Liver (tissue), 9 donors: ENCODE measurements around the gene TUBA1C. TPM values are rescaled to one million over a fixed set of nuclear protein-coding genes. Genes with fewer than 3 reads are reported as not detected.
"Not testable (repeated sequence)": the region's sequence is repeated elsewhere in the genome, so short reads cannot be mapped to it uniquely, and the experiment has no call there.

Experiments
- DNase-seq: peaks from one replicate; pipeline ENCODE4 v3.0.0-alpha.2; 2017; ENCODE audit warnings: low spot score
- H3K27ac ChIP-seq, 2 donors: one replicate each; pipeline ENCODE4 v1.7.0; 2013; ENCODE audit warnings: inconsistent platforms in 2 of 2, low read length in 2 of 2, control low read depth in 1 of 2, low read depth in 1 of 2, mild to moderate bottlenecking in 1 of 2
- H3K27me3 ChIP-seq, 4 donors: one replicate each; pipeline versions ENCODE4 v1.6.1 to v1.7.0; 2013; ENCODE audit warnings: low read length in 3 of 4, inconsistent platforms in 1 of 4, mild to moderate bottlenecking in 1 of 4, moderate library complexity in 1 of 4; ENCODE audit not compliant: control insufficient read depth in 4 of 4, insufficient read depth in 4 of 4
- H3K36me3 ChIP-seq, 4 donors: one replicate each; pipeline versions ENCODE4 v1.6.1 to v1.7.0; 2013; ENCODE audit warnings: low read length in 3 of 4, mild to moderate bottlenecking in 3 of 4, low read depth in 1 of 4, moderate library complexity in 1 of 4; ENCODE audit not compliant: control insufficient read depth in 4 of 4, insufficient read depth in 3 of 4
- H3K4me1 ChIP-seq, 4 donors: one replicate each; pipeline versions ENCODE4 v1.6.1 to v1.7.0; 2013; ENCODE audit warnings: low read length in 3 of 4, mild to moderate bottlenecking in 3 of 4, moderate library complexity in 1 of 4; ENCODE audit not compliant: control insufficient read depth in 4 of 4, insufficient read depth in 4 of 4
- H3K4me3 ChIP-seq, 3 donors: one replicate each; pipeline versions ENCODE4 v1.6.1 to v1.7.0; 2013; ENCODE audit warnings: low read length in 3 of 3, control low read depth in 1 of 3, low read depth in 1 of 3, mild to moderate bottlenecking in 1 of 3
- H3K9ac ChIP-seq, 2 donors: one replicate each; pipeline ENCODE4 v1.7.0; 2013; ENCODE audit warnings: low read length in 2 of 2, mild to moderate bottlenecking in 2 of 2, moderate library complexity in 2 of 2, control low read depth in 1 of 2, low read depth in 1 of 2
- H3K9me3 ChIP-seq, 4 donors: one replicate each; pipeline versions ENCODE4 v1.6.1 to v1.7.0; 2013; ENCODE audit warnings: low read length in 3 of 4; ENCODE audit not compliant: control insufficient read depth in 4 of 4
- FOXA1 ChIP-seq: IDR thresholded peaks from 2 replicates; pipeline ENCODE4 v1.6.1; 2016; ENCODE audit warnings: antibody characterized with exemption
- FOXA2 ChIP-seq: IDR thresholded peaks from 2 replicates; pipeline ENCODE4 v1.6.1; 2016; ENCODE audit warnings: antibody characterized with exemption
- HNF4G ChIP-seq: IDR thresholded peaks from 2 replicates; pipeline ENCODE4 v1.6.1; 2016; ENCODE audit warnings: antibody characterized with exemption
- JUND ChIP-seq, 2 donors: IDR thresholded peaks; 2 replicates each; pipeline ENCODE4 v1.6.1; 2016; ENCODE audit warnings: antibody characterized with exemption in 2 of 2
- NR2F2 ChIP-seq: IDR thresholded peaks from 2 replicates; pipeline ENCODE4 v1.6.1; 2016; ENCODE audit warnings: antibody characterized with exemption
- RAD21 ChIP-seq, 2 donors: IDR thresholded peaks; 2 replicates each; pipeline ENCODE4 v1.6.1; 2016; ENCODE audit warnings: antibody characterized with exemption in 2 of 2, mild to moderate bottlenecking in 2 of 2
- REST ChIP-seq: IDR thresholded peaks from 2 replicates; pipeline ENCODE4 v1.6.1; 2016; ENCODE audit warnings: antibody characterized with exemption, mild to moderate bottlenecking
- RXRA ChIP-seq, 2 donors: IDR thresholded peaks; 2 replicates each; pipeline ENCODE4 v1.6.1; 2017 to 2018; ENCODE audit warnings: antibody characterized with exemption in 2 of 2, mild to moderate bottlenecking in 1 of 2
- TAF1 ChIP-seq: conservative IDR thresholded peaks from 2 replicates; pipeline ENCODE4 v1.6.1; 2016; ENCODE audit warnings: antibody characterized with exemption, mild to moderate bottlenecking
- YY1 ChIP-seq: IDR thresholded peaks from 2 replicates; pipeline ENCODE4 v1.6.1; 2016; ENCODE audit warnings: antibody characterized with exemption, mild to moderate bottlenecking
- WGBS: extraction: QIAGEN DNeasy Blood & Tissue Kit; methylation state at CpG from one replicate; pipeline ENCODE4 v1.1.7; 2013; 5-methylcytosine and 5-hydroxymethylcytosine counted together
- polyA plus RNA-seq, 2 donors: library from polyadenylated mRNA; stranded (reverse) in 1 of 2; unstranded in 1 of 2; fragments of 200-250 nt in 1 of 2; fragments of >200 nt in 1 of 2; fragmentation: Nextera tagmentation in 1 of 2; extraction: Ambion mirVana in 1 of 2; gene quantifications; one replicate each; pipeline versions ENCODE4 v1.2.1 to v1.2.3, GENCODE V29; 2013 to 2015
- total RNA-seq, 2 donors: library from RNA; depleted of rRNA; stranded (reverse); fragments of >200 nt; gene quantifications; one replicate each; pipeline ENCODE4 v1.2.3, GENCODE V29; 2014
- donor health status: healthy.
- donor health status: healthy.
- donor health status: healthy.
- donor health status: healthy.
- donor health status: healthy.

Gene TUBA1C
- total and polyA plus RNA-seq, 4 donors = 54.6 to 162 (median 103) TPM

GRCh38 chr12:49279706-49280159 is 14.9 kb downstream of the TUBA1C start:
- no peak for TF ChIP-seq TAF1
- TF ChIP-seq HNF4G = no peak
- TF ChIP-seq YY1 = no peak
- peaks cover 0 to 3% (median 0%) of the 10 kb centered on the region in 4 donors for H3K4me1 ChIP-seq
- peaks cover 0 to 3% (median 0%) of the 10 kb centered on the region in 4 donors for H3K27me3 ChIP-seq
- 66% methylated on average over 7 of the region's 7 CpGs for WGBS
- no peaks in the 10 kb centered on the region for H3K36me3 ChIP-seq
- no peak overlapping the region for H3K4me3 ChIP-seq
- H3K9me3 ChIP-seq = no peaks in the 10 kb centered on the region
- H3K27ac ChIP-seq = no peak overlapping the region
- no peak for DNase-seq
- H3K9ac ChIP-seq = no peak overlapping the region

- not testable (repeated sequence) for H3K27ac ChIP-seq, H3K27me3 ChIP-seq
Observed at GRCh38 chr12:49280545-49280944, 15.7 kb downstream of the TUBA1C start.

GRCh38 chr12:49282302-49282701 is 17.4 kb downstream of the TUBA1C start:
- no peak for TF ChIP-seq RAD21 (IDR thresholded peaks at IDR 0.05)
- no peak for TF ChIP-seq FOXA2
- TF ChIP-seq NR2F2 = no peak
- Histone ChIP-seq H3K27me3 (peaks cover 0 to 6% (median 0%) of the 10 kb centered on the region in 4 donors), H3K9me3 (no peaks in the 10 kb centered on the region), H3K27ac (no peak overlapping the region), H3K9ac (no peak overlapping the region), H3K36me3 (no peaks in the 10 kb centered on the region), H3K4me3 (no peak overlapping the region), H3K4me1 (peaks cover 0 to 3% (median 0%) of the 10 kb centered on the region in 4 donors)
- 88% methylated on average over 5 of the region's 5 CpGs for WGBS
- no peak for DNase-seq

More at GRCh38 chr12:49280545-49280944, 15.7 kb downstream of the TUBA1C start:
- not testable (repeated sequence) for H3K4me1 ChIP-seq, H3K36me3 ChIP-seq, H3K4me3 ChIP-seq, H3K9ac ChIP-seq, DNase-seq, H3K9me3 ChIP-seq
- 87% methylated on average over 6 of the region's 6 CpGs for WGBS

GRCh38 chr12:49282740-49283375 is 18.0 kb downstream of the TUBA1C start:
- H3K4me1 ChIP-seq, H3K9me3 ChIP-seq, H3K27ac ChIP-seq, H3K27me3 ChIP-seq, H3K4me3 ChIP-seq, DNase-seq, H3K9ac ChIP-seq, H3K36me3 ChIP-seq: not testable (repeated sequence)
- WGBS = 53% methylated on average over 2 of the region's 6 CpGs

- TF ChIP-seq HNF4G (no peak), RXRA (IDR thresholded peaks at IDR 0.05) (no peak), RAD21 (IDR thresholded peaks at IDR 0.05) (no peak), JUND (IDR thresholded peaks at IDR 0.05) (no peak), REST (no peak), FOXA1 (no peak)
- no peaks in the 10 kb centered on the region for H3K9me3 ChIP-seq
- H3K4me1 ChIP-seq = peaks cover 0 to 3% (median 0%) of the 10 kb centered on the region in 4 donors
- no peak for DNase-seq
- H3K4me3 ChIP-seq = no peak overlapping the region
- no peak overlapping the region for H3K27ac ChIP-seq
- no peak overlapping the region for H3K9ac ChIP-seq
- no peaks in the 10 kb centered on the region for H3K36me3 ChIP-seq
- peaks cover 0 to 6% (median 0%) of the 10 kb centered on the region in 4 donors for H3K27me3 ChIP-seq
- WGBS = 82% methylated on average over 25 of the region's 25 CpGs
Observed at GRCh38 chr12:49283541-49284429, 18.9 kb downstream of the TUBA1C start.
